ENCODE data around the gene ZIC2.

The ZIC2 gene

GRCh38 chr13:99973808-99974185 lies 7.8 kb upstream of the ZIC2 start (continued):
- TF ChIP-seq PRDM2 (tag by site-specific recombination; IDR thresholded peaks at IDR 0.05; ENCODE audit: borderline replicate concordance) (no peak), ZSCAN18 (tag by site-specific recombination; IDR thresholded peaks at IDR 0.05) (no peak), ZFP69B (tag by site-specific recombination; IDR thresholded peaks at IDR 0.05) (no peak), ZNF239 (tag by site-specific recombination; IDR thresholded peaks at IDR 0.05) (no peak), ZNF660 (tag by site-specific recombination; IDR thresholded peaks at IDR 0.05) (no peak), ZNF19 (tag by site-specific recombination; IDR thresholded peaks at IDR 0.05; ENCODE audit: low read depth) (no peak), ZNF658 (tag by site-specific recombination; IDR thresholded peaks at IDR 0.05) (no peak), ZNF645 (tag by site-specific recombination; IDR thresholded peaks at IDR 0.05) (no peak), ZSCAN23 (tag by site-specific recombination; IDR thresholded peaks at IDR 0.05) (no peak), ZBTB11 (tag by site-specific recombination; conservative IDR thresholded peaks at IDR 0.05; ENCODE audit: low read depth) (no peak), ZBTB7A (tag by site-specific recombination; IDR thresholded peaks at IDR 0.05; ENCODE audit: low read depth) (no peak), ZNF112 (tag by site-specific recombination; IDR thresholded peaks at IDR 0.05) (no peak), REPIN1 (tag by site-specific recombination; IDR thresholded peaks at IDR 0.05; ENCODE audit: low read depth) (no peak), ZNF138 (tag by site-specific recombination; IDR thresholded peaks at IDR 0.05; ENCODE audit: borderline replicate concordance) (no peak), ZBTB17 (tag by site-specific recombination; IDR thresholded peaks at IDR 0.05) (peak; percentile 90), IKZF3 (tag by site-specific recombination; IDR thresholded peaks at IDR 0.05) (peak; percentile 80), CTCF (tag by site-specific recombination; IDR thresholded peaks at IDR 0.05) (no peak), SCRT1 (tag by site-specific recombination; IDR thresholded peaks at IDR 0.05; ENCODE audit: borderline replicate concordance) (peak; percentile 67; the same call in 1 of the 2 replicates), ZBTB8A (tag by site-specific recombination; IDR thresholded peaks at IDR 0.05) (peak; percentile 68), GLI4 (tag by site-specific recombination; IDR thresholded peaks at IDR 0.05) (no peak), ZSCAN30 (tag by site-specific recombination; IDR thresholded peaks at IDR 0.05) (peak; percentile 75), ZFP41 (tag by site-specific recombination; IDR thresholded peaks at IDR 0.05; ENCODE audit: borderline replicate concordance) (no peak), SCRT2 (tag by site-specific recombination; IDR thresholded peaks at IDR 0.05) (peak; percentile 72), PRDM10 (tag by site-specific recombination; IDR thresholded peaks at IDR 0.05) (no peak)
